IMR-90 (cell line): ENCODE results near the gene PPM1L. TPM values are rescaled to one million over a fixed set of nuclear protein-coding genes. Genes with fewer than 3 reads are reported as not detected.

ENCODE experiments used
- ATAC-seq: fragments of 200-7000 bp; cut with Tn5 transposase; 2 replicates; pipeline ENCODE4 v1.9.1; 2020; ENCODE audit warnings: low read depth, mild to moderate bottlenecking, moderate library complexity
- BruUV-seq: library from RNA; stranded (reverse); fragments of 400-500 nt; replicated peaks from 2 replicates; lab custom pipeline; 2021; lab: Mats Ljungman, UMichigan
- CTCF ChIA-PET: fragments of 300-600 bp; formaldehyde crosslinking; extraction: SDS; loops from one replicate; lab custom pipeline; 2021; ENCODE audit warnings: antibody characterized with exemption; lab: Yijun Ruan, JAX
- POLR2A ChIA-PET: fragments of 300-600 bp; sonication (Branson Sonifier 250); formaldehyde crosslinking; loops from one replicate; lab custom pipeline; 2022; ENCODE audit warnings: antibody characterized with exemption; ENCODE audit not compliant: unreplicated experiment; lab: Charles Lee
- DNase-seq: peaks from one replicate; pipeline ENCODE4 v3.0.0; 2013
- H2AFZ ChIP-seq: replicated peaks from 2 replicates; pipeline ENCODE3; 2013; ENCODE audit warnings: low read length, mild to moderate bottlenecking; ENCODE audit not compliant: poor library complexity
- H2AK5ac ChIP-seq: 2 replicates; pipeline ENCODE4 v1.6.1; 2013; ENCODE audit warnings: low read depth, low read length, inconsistent platforms
- H2AK9ac ChIP-seq: replicated peaks from 2 replicates; pipeline ENCODE3; 2013; ENCODE audit warnings: mild to moderate bottlenecking, low read depth, low read length, moderate library complexity; ENCODE audit not compliant: poor library complexity
- H2BK120ac ChIP-seq: 2 replicates; pipeline ENCODE4 v1.6.1; 2013; ENCODE audit warnings: low read depth, low read length, inconsistent platforms
- H2BK15ac ChIP-seq: 3 replicates; pipeline ENCODE4 v1.6.1; 2013; ENCODE audit warnings: low read depth, low read length, inconsistent platforms
- H2BK20ac ChIP-seq: 2 replicates; pipeline ENCODE4 v1.6.1; 2013; ENCODE audit warnings: low read depth, mild to moderate bottlenecking, inconsistent platforms, low read length, moderate library complexity
- H2BK5ac ChIP-seq: 2 replicates; pipeline ENCODE4 v1.6.1; 2013; ENCODE audit warnings: mild to moderate bottlenecking, low read depth, low read length, inconsistent platforms; ENCODE audit not compliant: poor library complexity, severe bottlenecking
- H3K14ac ChIP-seq: replicated peaks from 2 replicates; pipeline ENCODE4 v1.6.1; 2013; ENCODE audit warnings: low read depth, low read length, inconsistent platforms
- H3K18ac ChIP-seq: 2 replicates; pipeline ENCODE4 v1.6.1; 2013; ENCODE audit warnings: low read depth, low read length, control low read depth
- H3K23ac ChIP-seq: 2 replicates; pipeline ENCODE4 v1.6.1; 2013; ENCODE audit warnings: low read depth, low read length, inconsistent platforms
- H3K27ac ChIP-seq: 2 replicates; pipeline ENCODE4 v1.5.1; 2013; ENCODE audit warnings: mild to moderate bottlenecking, control low read depth, low read length; ENCODE audit not compliant: insufficient read depth
- H3K27me3 ChIP-seq: 2 replicates; pipeline ENCODE4 v1.6.1; 2013; ENCODE audit warnings: low read length; ENCODE audit not compliant: control insufficient read depth, insufficient read depth
- H3K36me3 ChIP-seq: 2 replicates; pipeline ENCODE4 v1.6.1; 2013; ENCODE audit warnings: low read length, mixed read lengths; ENCODE audit not compliant: control insufficient read depth, insufficient read depth
- H3K4ac ChIP-seq: 2 replicates; pipeline ENCODE4 v1.6.1; 2013; ENCODE audit warnings: low read depth, low read length, inconsistent platforms
- H3K4me1 ChIP-seq: 2 replicates; pipeline ENCODE4 v1.6.1; 2013; ENCODE audit warnings: low read length, mixed read lengths; ENCODE audit not compliant: control insufficient read depth, insufficient read depth
- H3K4me2 ChIP-seq: 2 replicates; pipeline ENCODE4 v1.6.1; 2013; ENCODE audit warnings: low read depth, mild to moderate bottlenecking, control low read depth, low read length, moderate library complexity
- H3K4me3 ChIP-seq: 2 replicates; pipeline ENCODE4 v1.5.1; 2013; ENCODE audit warnings: low read depth, mild to moderate bottlenecking, control low read depth, low read length, moderate library complexity; ENCODE audit not compliant: insufficient read depth
- H3K56ac ChIP-seq: 2 replicates; pipeline ENCODE4 v1.6.1; 2013; ENCODE audit warnings: low read length, inconsistent platforms; ENCODE audit not compliant: insufficient read depth; ENCODE audit errors: extremely low read depth
- H3K79me1 ChIP-seq, 2 experiments: 2 replicates each; pipeline ENCODE4 v1.6.1; 2013; ENCODE audit warnings: low read length in 2 of 2, inconsistent platforms in 1 of 2, low read depth in 1 of 2
- H3K9ac ChIP-seq: 2 replicates; pipeline ENCODE4 v1.6.1; 2013; ENCODE audit warnings: low read depth, low read length, control low read depth
- H3K9me1 ChIP-seq: 2 replicates; pipeline ENCODE4 v1.6.1; 2013; ENCODE audit warnings: low read length, inconsistent platforms; ENCODE audit not compliant: insufficient read depth
- H3K9me3 ChIP-seq: 2 replicates; pipeline ENCODE4 v1.6.1; 2013; ENCODE audit warnings: low read length; ENCODE audit not compliant: control insufficient read depth, insufficient read depth
- H4K20me1 ChIP-seq: 2 replicates; pipeline ENCODE4 v1.6.1; 2013; ENCODE audit warnings: low read length, inconsistent platforms; ENCODE audit not compliant: insufficient read depth
- H4K5ac ChIP-seq: 2 replicates; pipeline ENCODE4 v1.6.1; 2013; ENCODE audit warnings: mild to moderate bottlenecking, low read depth, low read length, control low read depth
- H4K8ac ChIP-seq, 2 experiments: 2 replicates each; pipeline ENCODE4 v1.6.1; 2013; ENCODE audit warnings: low read depth in 2 of 2, low read length in 2 of 2, control low read depth in 1 of 2, inconsistent platforms in 1 of 2
- H4K91ac ChIP-seq: 2 replicates; pipeline ENCODE4 v1.6.1; 2013; ENCODE audit warnings: low read depth, low read length, inconsistent platforms; ENCODE audit not compliant: insufficient read depth
- BHLHE40 ChIP-seq: fragments of 150-350 bp; IDR thresholded peaks from 2 replicates; pipeline ENCODE4 v1.6.1; 2016; ENCODE audit warnings: mild to moderate bottlenecking, low read depth, low read length
- CEBPB ChIP-seq: IDR thresholded peaks from 2 replicates; pipeline ENCODE4 v1.6.1; 2012; ENCODE audit warnings: low read depth, low read length, improper control_type of control experiment
- CHD1 ChIP-seq: IDR thresholded peaks from 2 replicates; pipeline ENCODE4 v1.6.1; 2012; ENCODE audit warnings: low read depth, low read length, improper control_type of control experiment
- FOS ChIP-seq: fragments of 150-350 bp; IDR thresholded peaks from 2 replicates; pipeline ENCODE4 v1.6.1; 2016; ENCODE audit warnings: low read depth, low read length
- MAFK ChIP-seq: IDR thresholded peaks from 2 replicates; pipeline ENCODE4 v1.6.1; 2012; ENCODE audit warnings: low read depth, low read length, improper control_type of control experiment
- MAZ ChIP-seq: IDR thresholded peaks from 2 replicates; pipeline ENCODE4 v1.6.1; 2012; ENCODE audit warnings: low read depth, mild to moderate bottlenecking, low read length, improper control_type of control experiment, moderate library complexity, borderline replicate concordance
- MXI1 ChIP-seq: IDR thresholded peaks from 2 replicates; pipeline ENCODE4 v1.6.1; 2012; ENCODE audit warnings: low read depth, mild to moderate bottlenecking, low read length, moderate library complexity, borderline replicate concordance
- NFE2L2 ChIP-seq: fragments of 150-350 bp; IDR thresholded peaks from 2 replicates; pipeline ENCODE4 v1.6.1; 2016; ENCODE audit warnings: low read depth, mild to moderate bottlenecking, low read length
- POLR2A ChIP-seq: IDR thresholded peaks from 2 replicates; pipeline ENCODE4 v1.6.1; 2012; ENCODE audit warnings: mild to moderate bottlenecking, low read depth, low read length
- RAD21 ChIP-seq: IDR thresholded peaks from 2 replicates; pipeline ENCODE4 v1.6.1; 2012; ENCODE audit warnings: low read length, improper control_type of control experiment
- RCOR1 ChIP-seq: IDR thresholded peaks from 2 replicates; pipeline ENCODE4 v1.6.1; 2012; ENCODE audit warnings: mild to moderate bottlenecking, low read length, improper control_type of control experiment; ENCODE audit not compliant: insufficient replicate concordance
- RFX5 ChIP-seq: IDR thresholded peaks from 2 replicates; pipeline ENCODE4 v1.8.0; 2012; ENCODE audit warnings: low read depth, mild to moderate bottlenecking, low read length, moderate library complexity
- SMC3 ChIP-seq: fragments of 150-350 bp; IDR thresholded peaks from 2 replicates; pipeline ENCODE4 v1.6.1; 2016; ENCODE audit warnings: low read depth, mild to moderate bottlenecking, antibody characterized with exemption, low read length, moderate library complexity
- WGBS, 2 experiments: methylation state at CpG; one replicate each; pipeline versions ENCODE4 v1.1.5 to v1.1.7; 2013; ENCODE audit warnings: missing lambda C conversion rate in 2 of 2; ENCODE audit not compliant: insufficient read length in 1 of 2; ENCODE audit errors: extremely low coverage in 2 of 2; 5-methylcytosine and 5-hydroxymethylcytosine counted together
- dilution Hi-C: fragments of 300-500 bp; cut with HindIII; formaldehyde crosslinking; loops from one replicate; pipeline ENCODE4 v1.14.3; 2018; ENCODE audit warnings: low sequenced_read_pairs; ENCODE audit not compliant: unreplicated experiment
- in situ Hi-C: fragments of 300-500 bp; cut with MboI; formaldehyde crosslinking; loops from 3 replicates; pipeline ENCODE4 v1.14.3; 2019; ENCODE audit warnings: low sequenced_read_pairs, inconsistent platforms, mixed read lengths
- intact Hi-C: fragments of 100-400 bp; cut with micrococcal nuclease; formaldehyde crosslinking; loops from 2 replicates; pipeline ENCODE4 v1.10.0; 2022
- polyA plus RNA-seq, 3 experiments: library from polyadenylated mRNA; depleted of rRNA; stranded (reverse); fragments of >200 nt; gene quantifications; 2 replicates each; pipeline ENCODE4 v1.2.3, GENCODE V29; 2012; ENCODE audit warnings: low replicate concordance in 1 of 3
- total RNA-seq: library from RNA; depleted of rRNA; stranded (reverse); fragments of >200 nt; gene quantifications from 2 replicates; pipeline ENCODE4 v1.2.3, GENCODE V29; 2012
- TF ChIP-seq, protein P1 (sequence below): fragments of 150-350 bp; IDR thresholded peaks from 2 replicates; pipeline ENCODE4 v1.6.1; 2016; ENCODE audit warnings: low read depth, mild to moderate bottlenecking, low read length, moderate library complexity, borderline replicate concordance
- TF ChIP-seq, protein P2 (sequence below): fragments of 150-350 bp; IDR thresholded peaks from 2 replicates; pipeline ENCODE4 v1.6.1; 2017; ENCODE audit warnings: mild to moderate bottlenecking, antibody characterized with exemption, low read length, low read depth

PPM1L gene
- total and polyA plus RNA-seq, 2 of the 4 experiments (the other 2 are of a cell fraction), result 0.14 to 0.18 TPM

DNA sequence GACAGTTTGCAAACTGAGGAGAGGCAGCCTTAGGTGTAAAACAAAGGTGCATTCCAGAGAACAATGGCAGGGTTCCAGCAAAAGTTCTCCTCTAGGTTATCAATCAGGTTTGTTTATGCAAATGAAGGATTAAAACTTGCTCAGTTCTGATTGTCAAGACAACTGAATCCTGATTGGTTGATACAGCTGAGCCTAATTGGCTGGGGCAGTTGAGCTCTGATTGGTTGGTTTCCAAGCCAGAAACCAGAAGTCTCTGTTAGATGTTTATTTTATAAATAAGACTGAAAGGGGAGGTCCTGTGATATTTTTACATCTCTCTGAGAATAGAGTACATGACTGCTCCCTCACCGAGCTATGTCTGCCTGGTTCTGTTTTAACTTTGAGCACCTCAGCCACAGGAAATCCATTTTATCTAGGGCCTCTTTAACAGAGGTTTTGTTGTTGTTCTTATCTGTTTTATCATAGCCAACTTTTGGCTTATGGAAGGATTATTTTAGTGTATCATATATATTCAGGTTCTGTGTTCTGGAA is 37.8 kb downstream of the PPM1L start:
- Histone ChIP-seq H3K9me3 (no peaks in the 10 kb centered on the region), H2BK120ac (no peak overlapping the region), H3K79me1 (no peaks in the 10 kb centered on the region), H3K4me1 (no peaks in the 10 kb centered on the region), H3K23ac (no peak overlapping the region), H3K27ac (no peak overlapping the region), H3K4me2 (no peak overlapping the region), H4K91ac (no peak overlapping the region), H4K8ac (no peak overlapping the region), H3K4me3 (no peak overlapping the region), H3K9me1 (no peaks in the 10 kb centered on the region), H4K20me1 (no peaks in the 10 kb centered on the region), H3K18ac (no peak overlapping the region), H2BK15ac (no peak overlapping the region), H4K5ac (no peak overlapping the region), H3K56ac (no peak overlapping the region), H3K27me3 (no peaks in the 10 kb centered on the region), H2BK20ac (no peak overlapping the region), H2BK5ac (no peak overlapping the region), H2AFZ (no peak overlapping the region), H3K4ac (no peak overlapping the region), H2AK5ac (no peak overlapping the region), H3K9ac (no peak overlapping the region), H3K14ac (no peak overlapping the region), H2AK9ac (no peak overlapping the region), H3K36me3 (no peaks in the 10 kb centered on the region)
- intact Hi-C loops (no loop called here), in situ Hi-C loops (no loop called here), dilution Hi-C loops (no loop called here)
- TF ChIP-seq RCOR1 (no peak), CHD1 (no peak), MAZ (no peak), RAD21 (no peak), NFE2L2 (no peak), SMC3 (no peak), FOS (no peak), MXI1 (no peak), MAFK (no peak), RFX5 (no peak), CEBPB (no peak), BHLHE40 (no peak), POLR2A (no peak)
- TF ChIP-seq, protein P1, sequence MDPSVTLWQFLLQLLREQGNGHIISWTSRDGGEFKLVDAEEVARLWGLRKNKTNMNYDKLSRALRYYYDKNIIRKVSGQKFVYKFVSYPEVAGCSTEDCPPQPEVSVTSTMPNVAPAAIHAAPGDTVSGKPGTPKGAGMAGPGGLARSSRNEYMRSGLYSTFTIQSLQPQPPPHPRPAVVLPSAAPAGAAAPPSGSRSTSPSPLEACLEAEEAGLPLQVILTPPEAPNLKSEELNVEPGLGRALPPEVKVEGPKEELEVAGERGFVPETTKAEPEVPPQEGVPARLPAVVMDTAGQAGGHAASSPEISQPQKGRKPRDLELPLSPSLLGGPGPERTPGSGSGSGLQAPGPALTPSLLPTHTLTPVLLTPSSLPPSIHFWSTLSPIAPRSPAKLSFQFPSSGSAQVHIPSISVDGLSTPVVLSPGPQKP, result no peak
- TF ChIP-seq, protein P2, sequence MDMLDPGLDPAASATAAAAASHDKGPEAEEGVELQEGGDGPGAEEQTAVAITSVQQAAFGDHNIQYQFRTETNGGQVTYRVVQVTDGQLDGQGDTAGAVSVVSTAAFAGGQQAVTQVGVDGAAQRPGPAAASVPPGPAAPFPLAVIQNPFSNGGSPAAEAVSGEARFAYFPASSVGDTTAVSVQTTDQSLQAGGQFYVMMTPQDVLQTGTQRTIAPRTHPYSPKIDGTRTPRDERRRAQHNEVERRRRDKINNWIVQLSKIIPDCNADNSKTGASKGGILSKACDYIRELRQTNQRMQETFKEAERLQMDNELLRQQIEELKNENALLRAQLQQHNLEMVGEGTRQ, result no peak
- BruUV-seq, result no TSS peak
- no CpG with 5 or more reads among the region's 1 CpG for WGBS, 2 experiments
- ATAC-seq (no peak), DNase-seq (no peak)
- ChIA-PET CTCF (no interaction called here), POLR2A (no interaction called here)
